ENCODE measurements around the gene MMP19. TPM values are rescaled to one million over a fixed set of nuclear protein-coding genes. Genes with fewer than 3 reads are reported as not detected.

MMP19 gene
- total and polyA plus RNA-seq, 10 donors: 7.9 to 100 (median 55.8) TPM

GRCh38 chr12:55818140-55818728 is 24.5 kb downstream of the MMP19 start:
- H3K4me1 ChIP-seq: peaks cover 35 to 58% (median 48%) of the 10 kb centered on the region in 6 donors
- WGBS, 5 donors: 1 to 5% (median 3%) methylated on average over 15 to 17 of the region's 17 CpGs
- H3K36me3 ChIP-seq: peaks cover 3 to 71% (median 48%) of the 10 kb centered on the region in 6 donors
- TF ChIP-seq, protein P1, sequence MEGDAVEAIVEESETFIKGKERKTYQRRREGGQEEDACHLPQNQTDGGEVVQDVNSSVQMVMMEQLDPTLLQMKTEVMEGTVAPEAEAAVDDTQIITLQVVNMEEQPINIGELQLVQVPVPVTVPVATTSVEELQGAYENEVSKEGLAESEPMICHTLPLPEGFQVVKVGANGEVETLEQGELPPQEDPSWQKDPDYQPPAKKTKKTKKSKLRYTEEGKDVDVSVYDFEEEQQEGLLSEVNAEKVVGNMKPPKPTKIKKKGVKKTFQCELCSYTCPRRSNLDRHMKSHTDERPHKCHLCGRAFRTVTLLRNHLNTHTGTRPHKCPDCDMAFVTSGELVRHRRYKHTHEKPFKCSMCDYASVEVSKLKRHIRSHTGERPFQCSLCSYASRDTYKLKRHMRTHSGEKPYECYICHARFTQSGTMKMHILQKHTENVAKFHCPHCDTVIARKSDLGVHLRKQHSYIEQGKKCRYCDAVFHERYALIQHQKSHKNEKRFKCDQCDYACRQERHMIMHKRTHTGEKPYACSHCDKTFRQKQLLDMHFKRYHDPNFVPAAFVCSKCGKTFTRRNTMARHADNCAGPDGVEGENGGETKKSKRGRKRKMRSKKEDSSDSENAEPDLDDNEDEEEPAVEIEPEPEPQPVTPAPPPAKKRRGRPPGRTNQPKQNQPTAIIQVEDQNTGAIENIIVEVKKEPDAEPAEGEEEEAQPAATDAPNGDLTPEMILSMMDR (IDR thresholded peaks at IDR 0.05 in 8 of 11, conservative IDR thresholded peaks at IDR 0.05 in 3 of 11): no peak
- TF ChIP-seq POLR2AphosphoS5 (IDR thresholded peaks at IDR 0.05) (no peak), POLR2A (IDR thresholded peaks at IDR 0.05) (no peak)
- no peaks in the 10 kb centered on the region for H3K27me3 ChIP-seq (replicated peaks in 1 of 7)
- no peak for DNase-seq
- peak overlapping the region; percentile 61 to 89 (median 88) for H3K27ac ChIP-seq
- intact Hi-C loops (cut with DNase I; ENCODE audit: low total_unique reads): no loop called here
- H3K9me3 ChIP-seq: no peaks in the 10 kb centered on the region
- peak overlapping the region; percentile 70 to 97 (median 80) for H3K4me3 ChIP-seq

DNA sequence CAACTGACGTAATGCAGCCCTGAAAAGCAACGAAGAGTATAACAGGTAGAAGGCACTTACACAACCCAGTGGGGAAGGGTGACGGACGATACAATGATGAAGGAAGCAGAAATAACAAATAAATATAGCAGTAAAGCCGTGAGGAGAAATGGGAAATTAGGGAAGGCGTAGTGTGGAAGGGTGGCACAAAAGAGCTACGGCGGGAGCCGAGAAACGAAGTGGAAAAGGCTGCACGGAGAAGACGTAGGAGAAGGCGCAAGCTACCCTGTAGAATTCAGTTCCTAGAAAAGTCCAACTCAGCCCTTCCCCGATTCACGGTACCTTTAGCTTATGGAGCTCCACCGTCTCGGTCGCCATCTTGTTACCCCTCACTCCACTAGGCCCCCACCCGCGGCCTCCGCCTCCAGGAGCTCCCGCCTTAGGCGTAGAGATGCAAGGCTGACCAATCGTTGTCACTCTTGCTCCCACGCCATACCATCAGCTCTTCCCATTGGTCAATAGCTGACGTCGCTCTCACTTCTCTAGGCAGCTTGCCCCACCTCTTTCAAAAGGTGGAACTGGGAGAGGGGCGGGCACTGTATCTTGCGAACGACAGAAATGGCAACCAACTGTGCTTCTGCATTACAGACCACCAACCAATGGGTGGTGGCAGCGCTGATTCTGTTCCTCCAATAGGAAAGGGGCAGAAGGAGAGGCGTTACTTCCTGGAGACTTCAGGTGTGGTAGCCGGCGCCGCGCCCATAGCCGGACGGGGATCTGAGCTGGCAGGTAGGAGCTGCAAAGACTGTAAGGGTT is 25.2 kb downstream of the MMP19 start, which contains the start of the genes ORMDL2 and SARNP:
Gene ORMDL2 (plus strand): TSS at position 697 of the 795 bp plus-strand sequence. CDS start 959 bp downstream, outside the sequence.
Gene SARNP (minus strand): TSS at position 380 of the 795 bp plus-strand sequence. CDS start 23 bp downstream, at position 357.
- H3K9me3 ChIP-seq: no peaks in the 10 kb centered on the region
- peak; percentile 98 for DNase-seq
- H3K27ac ChIP-seq: peak within 1 kb of the TSS; percentile 78 to 89 (median 88)
- TF ChIP-seq POLR2AphosphoS5 (IDR thresholded peaks at IDR 0.05): peak; percentile 77 to 93 (median 89)
- peak; percentile 10 to 62 (median 26) for TF ChIP-seq POLR2A (IDR thresholded peaks at IDR 0.05)
- TF ChIP-seq, protein P1 (IDR thresholded peaks at IDR 0.05 in 8 of 11, conservative IDR thresholded peaks at IDR 0.05 in 3 of 11): peak in 2 of 11 experiments; percentile 23 to 28
- H3K36me3 ChIP-seq: peaks cover 1 to 71% (median 42%) of the 10 kb centered on the region in 6 donors
- H3K27me3 ChIP-seq (replicated peaks in 1 of 7): no peaks in the 10 kb centered on the region
- peak within 1 kb of the TSS; percentile 70 to 97 (median 80) for H3K4me3 ChIP-seq
- H3K4me1 ChIP-seq: peaks cover 35 to 65% (median 52%) of the 10 kb centered on the region in 6 donors
- WGBS, 5 donors: 0 to 1% (median 0%) methylated on average over 38 of the region's 38 CpGs
- intact Hi-C loops (cut with DNase I; ENCODE audit: low total_unique reads): no loop called here

- TF ChIP-seq POLR2AphosphoS5 (IDR thresholded peaks at IDR 0.05) (no peak), POLR2A (IDR thresholded peaks at IDR 0.05) (no peak)
- TF ChIP-seq, protein P1 (IDR thresholded peaks at IDR 0.05 in 8 of 11, conservative IDR thresholded peaks at IDR 0.05 in 3 of 11): no peak
- Histone ChIP-seq H3K4me3 (peak overlapping the region; percentile 70 to 97 (median 80)), H3K9me3 (no peaks in the 10 kb centered on the region), H3K4me1 (peaks cover 35 to 71% (median 57%) of the 10 kb centered on the region in 6 donors), H3K27me3 (replicated peaks in 1 of 7) (no peaks in the 10 kb centered on the region), H3K27ac (peak overlapping the region; percentile 78 to 89 (median 88)), H3K36me3 (peaks cover 0 to 70% (median 35%) of the 10 kb centered on the region in 6 donors)
- WGBS, 5 donors: 1 to 2% (median 1%) methylated on average over 14 of the region's 14 CpGs
- intact Hi-C loops (cut with DNase I; ENCODE audit: low total_unique reads): no loop called here
- no peak for DNase-seq
These were observed 25.8 kb downstream of the MMP19 start for GRCh38 chr12:55816881-55817344.

All from spleen (tissue), 11 donors.